ENCODE results near the gene GNLY. TPM values are rescaled to one million over a fixed set of nuclear protein-coding genes. Genes with fewer than 3 reads are reported as not detected.

Gene GNLY
- total and polyA plus RNA-seq, 10 donors, result 13.1 to 87.8 (median 35.2) TPM

DNA sequence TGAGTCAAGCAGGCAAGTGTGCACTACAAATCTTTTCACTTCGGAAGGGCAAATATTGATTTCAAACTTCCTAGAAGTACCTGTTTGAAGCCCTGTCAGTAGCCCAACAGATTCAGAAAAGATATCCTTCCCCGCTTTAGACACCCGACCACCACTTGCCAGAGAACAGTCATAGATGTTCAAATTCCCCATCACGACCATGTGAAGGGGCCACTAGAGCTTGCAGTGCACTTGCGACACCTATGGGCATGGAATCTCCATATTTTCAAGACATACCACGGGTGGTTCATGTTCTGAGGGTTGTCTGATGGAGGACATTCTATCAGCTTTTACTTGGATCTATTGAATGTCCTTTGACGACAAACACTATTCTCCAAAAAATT lies 23.8 kb downstream of the GNLY start:
- Histone ChIP-seq H3K9me3 (no peaks in the 10 kb centered on the region), H3K36me3 (no peaks in the 10 kb centered on the region), H3K4me1 (peaks cover 0 to 37% (median 12%) of the 10 kb centered on the region in 6 donors), H3K27ac (no peak overlapping the region), H3K27me3 (replicated peaks in 1 of 7) (peaks cover 0 to 3% (median 0%) of the 10 kb centered on the region in 7 donors), H3K4me3 (no peak overlapping the region)
- TF ChIP-seq POLR2AphosphoS5 (IDR thresholded peaks at IDR 0.05) (no peak), POLR2A (IDR thresholded peaks at IDR 0.05) (no peak)
- TF ChIP-seq, protein P1, sequence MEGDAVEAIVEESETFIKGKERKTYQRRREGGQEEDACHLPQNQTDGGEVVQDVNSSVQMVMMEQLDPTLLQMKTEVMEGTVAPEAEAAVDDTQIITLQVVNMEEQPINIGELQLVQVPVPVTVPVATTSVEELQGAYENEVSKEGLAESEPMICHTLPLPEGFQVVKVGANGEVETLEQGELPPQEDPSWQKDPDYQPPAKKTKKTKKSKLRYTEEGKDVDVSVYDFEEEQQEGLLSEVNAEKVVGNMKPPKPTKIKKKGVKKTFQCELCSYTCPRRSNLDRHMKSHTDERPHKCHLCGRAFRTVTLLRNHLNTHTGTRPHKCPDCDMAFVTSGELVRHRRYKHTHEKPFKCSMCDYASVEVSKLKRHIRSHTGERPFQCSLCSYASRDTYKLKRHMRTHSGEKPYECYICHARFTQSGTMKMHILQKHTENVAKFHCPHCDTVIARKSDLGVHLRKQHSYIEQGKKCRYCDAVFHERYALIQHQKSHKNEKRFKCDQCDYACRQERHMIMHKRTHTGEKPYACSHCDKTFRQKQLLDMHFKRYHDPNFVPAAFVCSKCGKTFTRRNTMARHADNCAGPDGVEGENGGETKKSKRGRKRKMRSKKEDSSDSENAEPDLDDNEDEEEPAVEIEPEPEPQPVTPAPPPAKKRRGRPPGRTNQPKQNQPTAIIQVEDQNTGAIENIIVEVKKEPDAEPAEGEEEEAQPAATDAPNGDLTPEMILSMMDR (IDR thresholded peaks at IDR 0.05 in 8 of 11, conservative IDR thresholded peaks at IDR 0.05 in 3 of 11), result no peak
- DNase-seq, result no peak
- 69 to 81% (median 80%) methylated on average over 7 of the region's 7 CpGs for WGBS, 5 donors
- intact Hi-C loops (cut with DNase I; ENCODE audit: low total_unique reads), result no loop called here

DNA sequence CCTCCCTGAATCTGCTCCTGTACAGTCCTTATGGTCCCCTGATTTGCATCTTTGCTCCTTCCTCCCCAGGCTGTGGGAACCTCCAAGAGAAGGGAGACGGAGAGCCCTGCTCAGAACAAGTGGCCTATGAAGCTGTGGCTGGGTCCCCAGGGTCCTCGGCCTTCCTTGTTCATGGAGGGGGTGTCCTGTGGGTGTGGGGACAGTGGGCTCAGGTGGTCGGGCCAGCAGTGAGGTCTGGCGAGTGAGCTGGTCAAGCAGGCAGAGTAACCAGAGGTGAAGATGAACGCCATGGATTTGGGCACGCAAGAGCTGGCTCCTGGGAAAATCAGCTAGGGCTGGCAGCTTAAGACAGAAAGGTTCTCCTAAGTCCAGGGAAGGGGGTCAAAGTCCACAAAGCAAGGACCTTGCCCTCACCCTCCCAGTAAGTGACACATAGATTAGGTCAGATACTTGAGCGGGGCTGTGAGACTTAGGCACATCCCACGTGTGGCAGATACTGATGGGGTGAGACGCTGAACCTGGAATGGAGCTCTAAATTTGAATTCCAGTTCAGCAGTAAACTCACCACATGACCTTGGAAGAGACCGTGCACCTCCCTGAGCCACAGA lies 24.8 kb downstream of the GNLY start:
- Histone ChIP-seq H3K9me3 (no peaks in the 10 kb centered on the region), H3K27me3 (replicated peaks in 1 of 7) (no peaks in the 10 kb centered on the region), H3K4me1 (peaks cover 0 to 29% (median 5%) of the 10 kb centered on the region in 6 donors), H3K4me3 (no peak overlapping the region), H3K36me3 (no peaks in the 10 kb centered on the region), H3K27ac (no peak overlapping the region)
- WGBS, 5 donors, result 81 to 93% (median 89%) methylated on average over 9 to 10 of the region's 10 CpGs
- DNase-seq, result no peak
- intact Hi-C loops (cut with DNase I; ENCODE audit: low total_unique reads), result no loop called here
- TF ChIP-seq, protein P1 (IDR thresholded peaks at IDR 0.05 in 8 of 11, conservative IDR thresholded peaks at IDR 0.05 in 3 of 11), result no peak
- TF ChIP-seq POLR2AphosphoS5 (IDR thresholded peaks at IDR 0.05) (no peak), POLR2A (IDR thresholded peaks at IDR 0.05) (no peak)

DNA sequence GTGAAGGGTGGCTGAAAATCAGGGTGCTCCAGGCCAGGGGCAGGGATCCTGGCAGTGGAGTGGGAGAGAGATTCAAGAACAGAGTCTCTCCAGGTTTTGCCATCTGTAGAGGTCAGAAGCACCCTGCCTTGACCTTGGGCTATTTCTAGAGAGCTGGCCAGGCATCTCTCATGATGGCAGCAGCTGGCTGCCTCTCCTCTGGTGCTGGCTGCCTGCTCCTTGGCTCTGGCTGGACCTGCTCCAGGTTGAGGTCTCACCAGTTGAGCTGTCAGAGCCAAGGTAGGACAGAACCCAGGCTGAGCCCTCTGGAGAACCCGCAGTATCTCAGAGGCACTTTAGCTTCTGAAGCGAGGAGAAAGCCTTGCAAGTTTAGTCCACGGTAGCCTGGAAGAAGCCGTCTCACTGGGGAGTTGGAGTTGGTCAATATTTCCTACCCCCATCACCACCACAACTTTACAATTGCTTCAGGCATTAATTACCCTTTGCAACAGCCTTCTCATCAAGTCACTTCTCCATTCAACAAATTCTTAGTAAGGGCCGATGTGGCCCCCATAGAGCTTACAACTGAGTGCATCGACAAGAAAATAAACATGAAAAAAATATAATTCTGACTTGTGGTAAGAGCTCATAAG lies 25.6 kb downstream of the GNLY start:
- Histone ChIP-seq H3K4me3 (no peak overlapping the region), H3K36me3 (no peaks in the 10 kb centered on the region), H3K27me3 (replicated peaks in 1 of 7) (no peaks in the 10 kb centered on the region), H3K4me1 (peaks cover 0 to 29% (median 10%) of the 10 kb centered on the region in 6 donors), H3K27ac (no peak overlapping the region), H3K9me3 (no peaks in the 10 kb centered on the region)
- no peak for TF ChIP-seq POLR2A (IDR thresholded peaks at IDR 0.05)
- TF ChIP-seq POLR2AphosphoS5 (IDR thresholded peaks at IDR 0.05), result no peak
- TF ChIP-seq, protein P1 (IDR thresholded peaks at IDR 0.05 in 8 of 11, conservative IDR thresholded peaks at IDR 0.05 in 3 of 11), result no peak
- WGBS, 5 donors, result 54 to 84% (median 73%) methylated on average over 6 of the region's 6 CpGs
- DNase-seq, result no peak
- intact Hi-C loops (cut with DNase I; ENCODE audit: low total_unique reads), result loop anchor here (10.0 kb wide), 1 partner anchor 355 kb away; no protein-coding TSS in a partner anchor

DNA sequence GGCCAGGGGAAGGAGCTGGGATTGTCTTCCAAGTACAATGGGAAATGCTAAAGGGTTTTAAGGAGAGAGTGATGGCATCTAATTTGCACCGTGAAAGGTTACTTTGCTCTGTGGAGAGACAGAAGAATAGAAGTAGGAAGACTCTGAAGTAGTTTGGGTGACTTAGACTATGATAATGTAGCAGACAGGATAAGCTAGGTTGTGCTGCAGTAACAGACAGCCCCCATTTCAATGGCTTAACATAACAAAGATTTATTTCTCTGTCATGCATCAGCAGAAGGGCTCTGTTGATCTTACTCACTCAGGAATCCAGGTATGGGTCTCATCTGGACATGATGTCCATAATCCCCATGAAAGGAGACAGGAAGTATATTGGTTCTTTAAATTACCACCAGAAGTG lies 26.4 kb downstream of the GNLY start:
- H3K27ac ChIP-seq, result no peak overlapping the region
- TF ChIP-seq, protein P1 (IDR thresholded peaks at IDR 0.05 in 8 of 11, conservative IDR thresholded peaks at IDR 0.05 in 3 of 11), result no peak
- no peak for TF ChIP-seq POLR2AphosphoS5 (IDR thresholded peaks at IDR 0.05)
- TF ChIP-seq POLR2A (IDR thresholded peaks at IDR 0.05), result no peak
- H3K4me1 ChIP-seq, result peaks cover 0 to 31% (median 12%) of the 10 kb centered on the region in 6 donors
- no peak overlapping the region for H3K4me3 ChIP-seq
- H3K36me3 ChIP-seq, result no peaks in the 10 kb centered on the region
- no peaks in the 10 kb centered on the region for H3K27me3 ChIP-seq (replicated peaks in 1 of 7)
- DNase-seq, result no peak
- no peaks in the 10 kb centered on the region for H3K9me3 ChIP-seq
- WGBS, 5 donors, result 86 to 100% (median 91%) methylated on average over 1 of the region's 1 CpG
- intact Hi-C loops (cut with DNase I; ENCODE audit: low total_unique reads), result loop anchor here (10.0 kb wide), 1 partner anchor 354 kb away; no protein-coding TSS in a partner anchor

All from spleen (tissue), 11 donors.